IMR-90 (cell line): ENCODE results near the gene HECTD1. TPM values are rescaled to one million over a fixed set of nuclear protein-coding genes. Genes with fewer than 3 reads are reported as not detected.

Experiments used
- ATAC-seq: fragments of 200-7000 bp; cut with Tn5 transposase; 2 replicates; pipeline ENCODE4 v1.9.1; 2020; ENCODE audit warnings: low read depth, mild to moderate bottlenecking, moderate library complexity
- BruUV-seq: library from RNA; stranded (reverse); fragments of 400-500 nt; replicated peaks from 2 replicates; lab custom pipeline; 2021; lab: Mats Ljungman, UMichigan
- CTCF ChIA-PET: fragments of 300-600 bp; formaldehyde crosslinking; extraction: SDS; loops from one replicate; lab custom pipeline; 2021; ENCODE audit warnings: antibody characterized with exemption; lab: Yijun Ruan, JAX
- POLR2A ChIA-PET: fragments of 300-600 bp; sonication (Branson Sonifier 250); formaldehyde crosslinking; loops from one replicate; lab custom pipeline; 2022; ENCODE audit warnings: antibody characterized with exemption; ENCODE audit not compliant: unreplicated experiment; lab: Charles Lee
- DNase-seq: peaks from one replicate; pipeline ENCODE4 v3.0.0; 2013
- H2AFZ ChIP-seq: replicated peaks from 2 replicates; pipeline ENCODE3; 2013; ENCODE audit warnings: low read length, mild to moderate bottlenecking; ENCODE audit not compliant: poor library complexity
- H2AK5ac ChIP-seq: 2 replicates; pipeline ENCODE4 v1.6.1; 2013; ENCODE audit warnings: low read depth, low read length, inconsistent platforms
- H2AK9ac ChIP-seq: replicated peaks from 2 replicates; pipeline ENCODE3; 2013; ENCODE audit warnings: mild to moderate bottlenecking, low read depth, low read length, moderate library complexity; ENCODE audit not compliant: poor library complexity
- H2BK120ac ChIP-seq: 2 replicates; pipeline ENCODE4 v1.6.1; 2013; ENCODE audit warnings: low read depth, low read length, inconsistent platforms
- H2BK15ac ChIP-seq: 3 replicates; pipeline ENCODE4 v1.6.1; 2013; ENCODE audit warnings: low read depth, low read length, inconsistent platforms
- H2BK20ac ChIP-seq: 2 replicates; pipeline ENCODE4 v1.6.1; 2013; ENCODE audit warnings: low read depth, mild to moderate bottlenecking, inconsistent platforms, low read length, moderate library complexity
- H2BK5ac ChIP-seq: 2 replicates; pipeline ENCODE4 v1.6.1; 2013; ENCODE audit warnings: mild to moderate bottlenecking, low read depth, low read length, inconsistent platforms; ENCODE audit not compliant: poor library complexity, severe bottlenecking
- H3K14ac ChIP-seq: replicated peaks from 2 replicates; pipeline ENCODE4 v1.6.1; 2013; ENCODE audit warnings: low read depth, low read length, inconsistent platforms
- H3K18ac ChIP-seq: 2 replicates; pipeline ENCODE4 v1.6.1; 2013; ENCODE audit warnings: low read depth, low read length, control low read depth
- H3K23ac ChIP-seq: 2 replicates; pipeline ENCODE4 v1.6.1; 2013; ENCODE audit warnings: low read depth, low read length, inconsistent platforms
- H3K27ac ChIP-seq: 2 replicates; pipeline ENCODE4 v1.5.1; 2013; ENCODE audit warnings: mild to moderate bottlenecking, control low read depth, low read length; ENCODE audit not compliant: insufficient read depth
- H3K27me3 ChIP-seq: 2 replicates; pipeline ENCODE4 v1.6.1; 2013; ENCODE audit warnings: low read length; ENCODE audit not compliant: control insufficient read depth, insufficient read depth
- H3K36me3 ChIP-seq: 2 replicates; pipeline ENCODE4 v1.6.1; 2013; ENCODE audit warnings: low read length, mixed read lengths; ENCODE audit not compliant: control insufficient read depth, insufficient read depth
- H3K4ac ChIP-seq: 2 replicates; pipeline ENCODE4 v1.6.1; 2013; ENCODE audit warnings: low read depth, low read length, inconsistent platforms
- H3K4me1 ChIP-seq: 2 replicates; pipeline ENCODE4 v1.6.1; 2013; ENCODE audit warnings: low read length, mixed read lengths; ENCODE audit not compliant: control insufficient read depth, insufficient read depth
- H3K4me2 ChIP-seq: 2 replicates; pipeline ENCODE4 v1.6.1; 2013; ENCODE audit warnings: low read depth, mild to moderate bottlenecking, control low read depth, low read length, moderate library complexity
- H3K4me3 ChIP-seq: 2 replicates; pipeline ENCODE4 v1.5.1; 2013; ENCODE audit warnings: low read depth, mild to moderate bottlenecking, control low read depth, low read length, moderate library complexity; ENCODE audit not compliant: insufficient read depth
- H3K56ac ChIP-seq: 2 replicates; pipeline ENCODE4 v1.6.1; 2013; ENCODE audit warnings: low read length, inconsistent platforms; ENCODE audit not compliant: insufficient read depth; ENCODE audit errors: extremely low read depth
- H3K79me1 ChIP-seq, 2 experiments: 2 replicates each; pipeline ENCODE4 v1.6.1; 2013; ENCODE audit warnings: low read length in 2 of 2, inconsistent platforms in 1 of 2, low read depth in 1 of 2
- H3K9ac ChIP-seq: 2 replicates; pipeline ENCODE4 v1.6.1; 2013; ENCODE audit warnings: low read depth, low read length, control low read depth
- H3K9me1 ChIP-seq: 2 replicates; pipeline ENCODE4 v1.6.1; 2013; ENCODE audit warnings: low read length, inconsistent platforms; ENCODE audit not compliant: insufficient read depth
- H3K9me3 ChIP-seq: 2 replicates; pipeline ENCODE4 v1.6.1; 2013; ENCODE audit warnings: low read length; ENCODE audit not compliant: control insufficient read depth, insufficient read depth
- H4K20me1 ChIP-seq: 2 replicates; pipeline ENCODE4 v1.6.1; 2013; ENCODE audit warnings: low read length, inconsistent platforms; ENCODE audit not compliant: insufficient read depth
- H4K5ac ChIP-seq: 2 replicates; pipeline ENCODE4 v1.6.1; 2013; ENCODE audit warnings: mild to moderate bottlenecking, low read depth, low read length, control low read depth
- H4K8ac ChIP-seq, 2 experiments: 2 replicates each; pipeline ENCODE4 v1.6.1; 2013; ENCODE audit warnings: low read depth in 2 of 2, low read length in 2 of 2, control low read depth in 1 of 2, inconsistent platforms in 1 of 2
- H4K91ac ChIP-seq: 2 replicates; pipeline ENCODE4 v1.6.1; 2013; ENCODE audit warnings: low read depth, low read length, inconsistent platforms; ENCODE audit not compliant: insufficient read depth
- BHLHE40 ChIP-seq: fragments of 150-350 bp; IDR thresholded peaks from 2 replicates; pipeline ENCODE4 v1.6.1; 2016; ENCODE audit warnings: mild to moderate bottlenecking, low read depth, low read length
- CEBPB ChIP-seq: IDR thresholded peaks from 2 replicates; pipeline ENCODE4 v1.6.1; 2012; ENCODE audit warnings: low read depth, low read length, improper control_type of control experiment
- CHD1 ChIP-seq: IDR thresholded peaks from 2 replicates; pipeline ENCODE4 v1.6.1; 2012; ENCODE audit warnings: low read depth, low read length, improper control_type of control experiment
- FOS ChIP-seq: fragments of 150-350 bp; IDR thresholded peaks from 2 replicates; pipeline ENCODE4 v1.6.1; 2016; ENCODE audit warnings: low read depth, low read length
- MAFK ChIP-seq: IDR thresholded peaks from 2 replicates; pipeline ENCODE4 v1.6.1; 2012; ENCODE audit warnings: low read depth, low read length, improper control_type of control experiment
- MAZ ChIP-seq: IDR thresholded peaks from 2 replicates; pipeline ENCODE4 v1.6.1; 2012; ENCODE audit warnings: low read depth, mild to moderate bottlenecking, low read length, improper control_type of control experiment, moderate library complexity, borderline replicate concordance
- MXI1 ChIP-seq: IDR thresholded peaks from 2 replicates; pipeline ENCODE4 v1.6.1; 2012; ENCODE audit warnings: low read depth, mild to moderate bottlenecking, low read length, moderate library complexity, borderline replicate concordance
- NFE2L2 ChIP-seq: fragments of 150-350 bp; IDR thresholded peaks from 2 replicates; pipeline ENCODE4 v1.6.1; 2016; ENCODE audit warnings: low read depth, mild to moderate bottlenecking, low read length
- POLR2A ChIP-seq: IDR thresholded peaks from 2 replicates; pipeline ENCODE4 v1.6.1; 2012; ENCODE audit warnings: mild to moderate bottlenecking, low read depth, low read length
- RAD21 ChIP-seq: IDR thresholded peaks from 2 replicates; pipeline ENCODE4 v1.6.1; 2012; ENCODE audit warnings: low read length, improper control_type of control experiment
- RCOR1 ChIP-seq: IDR thresholded peaks from 2 replicates; pipeline ENCODE4 v1.6.1; 2012; ENCODE audit warnings: mild to moderate bottlenecking, low read length, improper control_type of control experiment; ENCODE audit not compliant: insufficient replicate concordance
- RFX5 ChIP-seq: IDR thresholded peaks from 2 replicates; pipeline ENCODE4 v1.8.0; 2012; ENCODE audit warnings: low read depth, mild to moderate bottlenecking, low read length, moderate library complexity
- SMC3 ChIP-seq: fragments of 150-350 bp; IDR thresholded peaks from 2 replicates; pipeline ENCODE4 v1.6.1; 2016; ENCODE audit warnings: low read depth, mild to moderate bottlenecking, antibody characterized with exemption, low read length, moderate library complexity
- WGBS, 2 experiments: methylation state at CpG; one replicate each; pipeline versions ENCODE4 v1.1.5 to v1.1.7; 2013; ENCODE audit warnings: missing lambda C conversion rate in 2 of 2; ENCODE audit not compliant: insufficient read length in 1 of 2; ENCODE audit errors: extremely low coverage in 2 of 2; 5-methylcytosine and 5-hydroxymethylcytosine counted together
- dilution Hi-C: fragments of 300-500 bp; cut with HindIII; formaldehyde crosslinking; loops from one replicate; pipeline ENCODE4 v1.14.3; 2018; ENCODE audit warnings: low sequenced_read_pairs; ENCODE audit not compliant: unreplicated experiment
- in situ Hi-C: fragments of 300-500 bp; cut with MboI; formaldehyde crosslinking; loops from 3 replicates; pipeline ENCODE4 v1.14.3; 2019; ENCODE audit warnings: low sequenced_read_pairs, inconsistent platforms, mixed read lengths
- intact Hi-C: fragments of 100-400 bp; cut with micrococcal nuclease; formaldehyde crosslinking; loops from 2 replicates; pipeline ENCODE4 v1.10.0; 2022
- polyA plus RNA-seq, 3 experiments: library from polyadenylated mRNA; depleted of rRNA; stranded (reverse); fragments of >200 nt; gene quantifications; 2 replicates each; pipeline ENCODE4 v1.2.3, GENCODE V29; 2012; ENCODE audit warnings: low replicate concordance in 1 of 3
- total RNA-seq: library from RNA; depleted of rRNA; stranded (reverse); fragments of >200 nt; gene quantifications from 2 replicates; pipeline ENCODE4 v1.2.3, GENCODE V29; 2012
- TF ChIP-seq, protein P1 (sequence below): fragments of 150-350 bp; IDR thresholded peaks from 2 replicates; pipeline ENCODE4 v1.6.1; 2017; ENCODE audit warnings: mild to moderate bottlenecking, antibody characterized with exemption, low read length, low read depth
- TF ChIP-seq, protein P2 (sequence below): fragments of 150-350 bp; IDR thresholded peaks from 2 replicates; pipeline ENCODE4 v1.6.1; 2016; ENCODE audit warnings: low read depth, mild to moderate bottlenecking, low read length, moderate library complexity, borderline replicate concordance

Gene HECTD1
- total and polyA plus RNA-seq, 2 of the 4 experiments (the other 2 are of a cell fraction) = 48.5 to 228 TPM

DNA sequence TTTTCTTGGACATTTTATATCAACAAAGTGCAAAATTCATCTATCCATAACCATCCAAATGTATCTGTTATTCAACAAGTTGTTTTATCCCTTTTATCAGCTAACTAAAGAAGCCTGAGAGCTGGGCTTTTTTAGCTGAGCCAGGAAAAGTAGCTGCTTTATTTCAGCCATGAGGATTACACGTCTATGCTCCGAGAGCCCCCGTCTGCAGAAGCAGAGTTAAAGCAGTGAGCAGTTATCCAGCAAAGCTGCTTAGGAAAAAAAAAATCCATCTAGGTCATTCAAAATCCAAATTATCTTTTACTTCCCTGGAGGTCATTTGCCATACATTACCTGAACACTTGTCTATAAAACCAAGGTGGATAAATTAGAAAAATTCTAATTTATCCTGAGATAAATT, 15.7 kb upstream of the HECTD1 start:
- ChIA-PET POLR2A (no interaction called here), CTCF (no interaction called here)
- no peak for TF ChIP-seq FOS
- no peak for TF ChIP-seq NFE2L2
- TF ChIP-seq POLR2A = no peak
- no peak for TF ChIP-seq BHLHE40
- no peak for TF ChIP-seq CEBPB
- TF ChIP-seq MAZ = no peak
- no peak for TF ChIP-seq MXI1
- TF ChIP-seq, protein P1, sequence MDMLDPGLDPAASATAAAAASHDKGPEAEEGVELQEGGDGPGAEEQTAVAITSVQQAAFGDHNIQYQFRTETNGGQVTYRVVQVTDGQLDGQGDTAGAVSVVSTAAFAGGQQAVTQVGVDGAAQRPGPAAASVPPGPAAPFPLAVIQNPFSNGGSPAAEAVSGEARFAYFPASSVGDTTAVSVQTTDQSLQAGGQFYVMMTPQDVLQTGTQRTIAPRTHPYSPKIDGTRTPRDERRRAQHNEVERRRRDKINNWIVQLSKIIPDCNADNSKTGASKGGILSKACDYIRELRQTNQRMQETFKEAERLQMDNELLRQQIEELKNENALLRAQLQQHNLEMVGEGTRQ = no peak
- TF ChIP-seq MAFK = no peak
- TF ChIP-seq CHD1 = no peak
- TF ChIP-seq RCOR1 = no peak
- no peak for TF ChIP-seq SMC3
- TF ChIP-seq RAD21 = no peak
- no peak for TF ChIP-seq RFX5
- TF ChIP-seq, protein P2, sequence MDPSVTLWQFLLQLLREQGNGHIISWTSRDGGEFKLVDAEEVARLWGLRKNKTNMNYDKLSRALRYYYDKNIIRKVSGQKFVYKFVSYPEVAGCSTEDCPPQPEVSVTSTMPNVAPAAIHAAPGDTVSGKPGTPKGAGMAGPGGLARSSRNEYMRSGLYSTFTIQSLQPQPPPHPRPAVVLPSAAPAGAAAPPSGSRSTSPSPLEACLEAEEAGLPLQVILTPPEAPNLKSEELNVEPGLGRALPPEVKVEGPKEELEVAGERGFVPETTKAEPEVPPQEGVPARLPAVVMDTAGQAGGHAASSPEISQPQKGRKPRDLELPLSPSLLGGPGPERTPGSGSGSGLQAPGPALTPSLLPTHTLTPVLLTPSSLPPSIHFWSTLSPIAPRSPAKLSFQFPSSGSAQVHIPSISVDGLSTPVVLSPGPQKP = no peak
- H3K27me3 ChIP-seq = no peaks in the 10 kb centered on the region
- H3K4ac ChIP-seq = no peak overlapping the region
- no TSS peak for BruUV-seq
- H2BK20ac ChIP-seq = no peak overlapping the region
- DNase-seq = no peak
- no peak overlapping the region for H4K8ac ChIP-seq
- no peak overlapping the region for H3K18ac ChIP-seq
- no peak overlapping the region for H2BK120ac ChIP-seq
- no peaks in the 10 kb centered on the region for H4K20me1 ChIP-seq
- H3K56ac ChIP-seq = no peak overlapping the region
- H4K91ac ChIP-seq = no peak overlapping the region
- no peak overlapping the region for H4K5ac ChIP-seq
- no peaks in the 10 kb centered on the region for H3K9me3 ChIP-seq
- no peaks in the 10 kb centered on the region for H3K9me1 ChIP-seq
- no peak overlapping the region for H3K14ac ChIP-seq
- no peak overlapping the region for H2BK5ac ChIP-seq
- WGBS, 2 experiments = no CpG with 5 or more reads among the region's 3 CpGs
- in situ Hi-C loops (no loop called here), intact Hi-C loops (no loop called here), dilution Hi-C loops (no loop called here)
- H3K27ac ChIP-seq = no peak overlapping the region
- no peak overlapping the region for H2BK15ac ChIP-seq
- H3K4me2 ChIP-seq = no peak overlapping the region
- no peak overlapping the region for H2AFZ ChIP-seq
- no peak overlapping the region for H3K4me3 ChIP-seq
- no peak overlapping the region for H3K23ac ChIP-seq
- H3K79me1 ChIP-seq = no peaks in the 10 kb centered on the region
- no peak overlapping the region for H2AK5ac ChIP-seq
- no peak for ATAC-seq
- H2AK9ac ChIP-seq = no peak overlapping the region
- peaks cover 2% of the 10 kb centered on the region; the same call in 1 of the 2 replicates for H3K4me1 ChIP-seq
- no peaks in the 10 kb centered on the region for H3K36me3 ChIP-seq
- no peak overlapping the region for H3K9ac ChIP-seq
